HEK293 (cell line): ENCODE measurements around the gene NOX3.

Experiments used
- SP2 ChIP-seq: fragments of 450-650 bp; formaldehyde crosslinking; IDR thresholded peaks from 2 replicates; pipeline ENCODE4 v1.5.1; 2016; ENCODE audit warnings: missing biosample characterization, missing genetic modification characterization
- YY1 ChIP-seq: fragments of 450-650 bp; formaldehyde crosslinking; IDR thresholded peaks from 2 replicates; pipeline ENCODE4 v1.5.1; 2018; ENCODE audit warnings: missing biosample characterization, missing genetic modification characterization
- TF ChIP-seq, protein P1 (sequence below): fragments of 450-650 bp; formaldehyde crosslinking; IDR thresholded peaks from 2 replicates; pipeline ENCODE4 v1.5.1; 2016; ENCODE audit warnings: missing biosample characterization, missing genetic modification characterization
- TF ChIP-seq, protein P2 (sequence below): fragments of 450-650 bp; formaldehyde crosslinking; IDR thresholded peaks from 2 replicates; pipeline ENCODE4 v1.5.1; 2016; ENCODE audit warnings: missing biosample characterization, missing genetic modification characterization, low read depth

DNA sequence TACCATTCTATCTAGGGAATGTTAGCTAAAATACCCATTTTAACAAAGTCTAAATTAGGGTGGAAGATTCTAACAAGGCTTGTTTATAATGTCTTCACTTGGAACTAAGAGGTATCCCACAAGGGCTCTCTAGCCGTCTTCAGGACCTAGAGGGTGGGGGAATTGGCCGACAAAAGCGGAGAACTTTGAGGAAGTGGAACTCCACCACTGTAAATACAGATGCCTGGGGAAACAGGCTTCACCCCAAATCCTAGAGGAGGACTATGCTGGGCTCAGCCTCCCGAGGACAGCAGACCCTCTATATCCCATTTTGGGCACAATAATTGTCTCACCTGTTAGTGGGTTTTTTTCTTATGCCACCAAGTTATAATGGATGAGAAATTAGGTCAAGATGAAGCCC, 83.4 kb downstream of the NOX3 start:
- TF ChIP-seq YY1 (tag by site-specific recombination) (no peak), SP2 (tag by site-specific recombination) (no peak)
- TF ChIP-seq, protein P1, sequence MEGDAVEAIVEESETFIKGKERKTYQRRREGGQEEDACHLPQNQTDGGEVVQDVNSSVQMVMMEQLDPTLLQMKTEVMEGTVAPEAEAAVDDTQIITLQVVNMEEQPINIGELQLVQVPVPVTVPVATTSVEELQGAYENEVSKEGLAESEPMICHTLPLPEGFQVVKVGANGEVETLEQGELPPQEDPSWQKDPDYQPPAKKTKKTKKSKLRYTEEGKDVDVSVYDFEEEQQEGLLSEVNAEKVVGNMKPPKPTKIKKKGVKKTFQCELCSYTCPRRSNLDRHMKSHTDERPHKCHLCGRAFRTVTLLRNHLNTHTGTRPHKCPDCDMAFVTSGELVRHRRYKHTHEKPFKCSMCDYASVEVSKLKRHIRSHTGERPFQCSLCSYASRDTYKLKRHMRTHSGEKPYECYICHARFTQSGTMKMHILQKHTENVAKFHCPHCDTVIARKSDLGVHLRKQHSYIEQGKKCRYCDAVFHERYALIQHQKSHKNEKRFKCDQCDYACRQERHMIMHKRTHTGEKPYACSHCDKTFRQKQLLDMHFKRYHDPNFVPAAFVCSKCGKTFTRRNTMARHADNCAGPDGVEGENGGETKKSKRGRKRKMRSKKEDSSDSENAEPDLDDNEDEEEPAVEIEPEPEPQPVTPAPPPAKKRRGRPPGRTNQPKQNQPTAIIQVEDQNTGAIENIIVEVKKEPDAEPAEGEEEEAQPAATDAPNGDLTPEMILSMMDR: no peak
- TF ChIP-seq, protein P2, sequence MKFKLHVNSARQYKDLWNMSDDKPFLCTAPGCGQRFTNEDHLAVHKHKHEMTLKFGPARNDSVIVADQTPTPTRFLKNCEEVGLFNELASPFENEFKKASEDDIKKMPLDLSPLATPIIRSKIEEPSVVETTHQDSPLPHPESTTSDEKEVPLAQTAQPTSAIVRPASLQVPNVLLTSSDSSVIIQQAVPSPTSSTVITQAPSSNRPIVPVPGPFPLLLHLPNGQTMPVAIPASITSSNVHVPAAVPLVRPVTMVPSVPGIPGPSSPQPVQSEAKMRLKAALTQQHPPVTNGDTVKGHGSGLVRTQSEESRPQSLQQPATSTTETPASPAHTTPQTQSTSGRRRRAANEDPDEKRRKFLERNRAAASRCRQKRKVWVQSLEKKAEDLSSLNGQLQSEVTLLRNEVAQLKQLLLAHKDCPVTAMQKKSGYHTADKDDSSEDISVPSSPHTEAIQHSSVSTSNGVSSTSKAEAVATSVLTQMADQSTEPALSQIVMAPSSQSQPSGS (tag by site-specific recombination): no peak
